IMR-90 (cell line): ENCODE results near the gene NPFF. TPM values are rescaled to one million over a fixed set of nuclear protein-coding genes. Genes with fewer than 3 reads are reported as not detected.

Experiments used
- ATAC-seq: fragments of 200-7000 bp; cut with Tn5 transposase; 2 replicates; pipeline ENCODE4 v1.9.1; 2020; ENCODE audit warnings: low read depth, mild to moderate bottlenecking, moderate library complexity
- BruUV-seq: library from RNA; stranded (reverse); fragments of 400-500 nt; replicated peaks from 2 replicates; lab custom pipeline; 2021; lab: Mats Ljungman, UMichigan
- CTCF ChIA-PET: fragments of 300-600 bp; formaldehyde crosslinking; extraction: SDS; loops from one replicate; lab custom pipeline; 2021; ENCODE audit warnings: antibody characterized with exemption; lab: Yijun Ruan, JAX
- POLR2A ChIA-PET: fragments of 300-600 bp; sonication (Branson Sonifier 250); formaldehyde crosslinking; loops from one replicate; lab custom pipeline; 2022; ENCODE audit warnings: antibody characterized with exemption; ENCODE audit not compliant: unreplicated experiment; lab: Charles Lee
- DNase-seq: peaks from one replicate; pipeline ENCODE4 v3.0.0; 2013
- H2AFZ ChIP-seq: replicated peaks from 2 replicates; pipeline ENCODE3; 2013; ENCODE audit warnings: low read length, mild to moderate bottlenecking; ENCODE audit not compliant: poor library complexity
- H2AK5ac ChIP-seq: 2 replicates; pipeline ENCODE4 v1.6.1; 2013; ENCODE audit warnings: low read depth, low read length, inconsistent platforms
- H2AK9ac ChIP-seq: replicated peaks from 2 replicates; pipeline ENCODE3; 2013; ENCODE audit warnings: mild to moderate bottlenecking, low read depth, low read length, moderate library complexity; ENCODE audit not compliant: poor library complexity
- H2BK120ac ChIP-seq: 2 replicates; pipeline ENCODE4 v1.6.1; 2013; ENCODE audit warnings: low read depth, low read length, inconsistent platforms
- H2BK15ac ChIP-seq: 3 replicates; pipeline ENCODE4 v1.6.1; 2013; ENCODE audit warnings: low read depth, low read length, inconsistent platforms
- H2BK20ac ChIP-seq: 2 replicates; pipeline ENCODE4 v1.6.1; 2013; ENCODE audit warnings: low read depth, mild to moderate bottlenecking, inconsistent platforms, low read length, moderate library complexity
- H2BK5ac ChIP-seq: 2 replicates; pipeline ENCODE4 v1.6.1; 2013; ENCODE audit warnings: mild to moderate bottlenecking, low read depth, low read length, inconsistent platforms; ENCODE audit not compliant: poor library complexity, severe bottlenecking
- H3K14ac ChIP-seq: replicated peaks from 2 replicates; pipeline ENCODE4 v1.6.1; 2013; ENCODE audit warnings: low read depth, low read length, inconsistent platforms
- H3K18ac ChIP-seq: 2 replicates; pipeline ENCODE4 v1.6.1; 2013; ENCODE audit warnings: low read depth, low read length, control low read depth
- H3K23ac ChIP-seq: 2 replicates; pipeline ENCODE4 v1.6.1; 2013; ENCODE audit warnings: low read depth, low read length, inconsistent platforms
- H3K27ac ChIP-seq: 2 replicates; pipeline ENCODE4 v1.5.1; 2013; ENCODE audit warnings: mild to moderate bottlenecking, control low read depth, low read length; ENCODE audit not compliant: insufficient read depth
- H3K27me3 ChIP-seq: 2 replicates; pipeline ENCODE4 v1.6.1; 2013; ENCODE audit warnings: low read length; ENCODE audit not compliant: control insufficient read depth, insufficient read depth
- H3K36me3 ChIP-seq: 2 replicates; pipeline ENCODE4 v1.6.1; 2013; ENCODE audit warnings: low read length, mixed read lengths; ENCODE audit not compliant: control insufficient read depth, insufficient read depth
- H3K4ac ChIP-seq: 2 replicates; pipeline ENCODE4 v1.6.1; 2013; ENCODE audit warnings: low read depth, low read length, inconsistent platforms
- H3K4me1 ChIP-seq: 2 replicates; pipeline ENCODE4 v1.6.1; 2013; ENCODE audit warnings: low read length, mixed read lengths; ENCODE audit not compliant: control insufficient read depth, insufficient read depth
- H3K4me2 ChIP-seq: 2 replicates; pipeline ENCODE4 v1.6.1; 2013; ENCODE audit warnings: low read depth, mild to moderate bottlenecking, control low read depth, low read length, moderate library complexity
- H3K4me3 ChIP-seq: 2 replicates; pipeline ENCODE4 v1.5.1; 2013; ENCODE audit warnings: low read depth, mild to moderate bottlenecking, control low read depth, low read length, moderate library complexity; ENCODE audit not compliant: insufficient read depth
- H3K56ac ChIP-seq: 2 replicates; pipeline ENCODE4 v1.6.1; 2013; ENCODE audit warnings: low read length, inconsistent platforms; ENCODE audit not compliant: insufficient read depth; ENCODE audit errors: extremely low read depth
- H3K79me1 ChIP-seq, 2 experiments: 2 replicates each; pipeline ENCODE4 v1.6.1; 2013; ENCODE audit warnings: low read length in 2 of 2, inconsistent platforms in 1 of 2, low read depth in 1 of 2
- H3K9ac ChIP-seq: 2 replicates; pipeline ENCODE4 v1.6.1; 2013; ENCODE audit warnings: low read depth, low read length, control low read depth
- H3K9me1 ChIP-seq: 2 replicates; pipeline ENCODE4 v1.6.1; 2013; ENCODE audit warnings: low read length, inconsistent platforms; ENCODE audit not compliant: insufficient read depth
- H3K9me3 ChIP-seq: 2 replicates; pipeline ENCODE4 v1.6.1; 2013; ENCODE audit warnings: low read length; ENCODE audit not compliant: control insufficient read depth, insufficient read depth
- H4K20me1 ChIP-seq: 2 replicates; pipeline ENCODE4 v1.6.1; 2013; ENCODE audit warnings: low read length, inconsistent platforms; ENCODE audit not compliant: insufficient read depth
- H4K5ac ChIP-seq: 2 replicates; pipeline ENCODE4 v1.6.1; 2013; ENCODE audit warnings: mild to moderate bottlenecking, low read depth, low read length, control low read depth
- H4K8ac ChIP-seq, 2 experiments: 2 replicates each; pipeline ENCODE4 v1.6.1; 2013; ENCODE audit warnings: low read depth in 2 of 2, low read length in 2 of 2, control low read depth in 1 of 2, inconsistent platforms in 1 of 2
- H4K91ac ChIP-seq: 2 replicates; pipeline ENCODE4 v1.6.1; 2013; ENCODE audit warnings: low read depth, low read length, inconsistent platforms; ENCODE audit not compliant: insufficient read depth
- BHLHE40 ChIP-seq: fragments of 150-350 bp; IDR thresholded peaks from 2 replicates; pipeline ENCODE4 v1.6.1; 2016; ENCODE audit warnings: mild to moderate bottlenecking, low read depth, low read length
- MAFK ChIP-seq: IDR thresholded peaks from 2 replicates; pipeline ENCODE4 v1.6.1; 2012; ENCODE audit warnings: low read depth, low read length, improper control_type of control experiment
- MAZ ChIP-seq: IDR thresholded peaks from 2 replicates; pipeline ENCODE4 v1.6.1; 2012; ENCODE audit warnings: low read depth, mild to moderate bottlenecking, low read length, improper control_type of control experiment, moderate library complexity, borderline replicate concordance
- MXI1 ChIP-seq: IDR thresholded peaks from 2 replicates; pipeline ENCODE4 v1.6.1; 2012; ENCODE audit warnings: low read depth, mild to moderate bottlenecking, low read length, moderate library complexity, borderline replicate concordance
- NFE2L2 ChIP-seq: fragments of 150-350 bp; IDR thresholded peaks from 2 replicates; pipeline ENCODE4 v1.6.1; 2016; ENCODE audit warnings: low read depth, mild to moderate bottlenecking, low read length
- POLR2A ChIP-seq: IDR thresholded peaks from 2 replicates; pipeline ENCODE4 v1.6.1; 2012; ENCODE audit warnings: mild to moderate bottlenecking, low read depth, low read length
- RAD21 ChIP-seq: IDR thresholded peaks from 2 replicates; pipeline ENCODE4 v1.6.1; 2012; ENCODE audit warnings: low read length, improper control_type of control experiment
- RCOR1 ChIP-seq: IDR thresholded peaks from 2 replicates; pipeline ENCODE4 v1.6.1; 2012; ENCODE audit warnings: mild to moderate bottlenecking, low read length, improper control_type of control experiment; ENCODE audit not compliant: insufficient replicate concordance
- SMC3 ChIP-seq: fragments of 150-350 bp; IDR thresholded peaks from 2 replicates; pipeline ENCODE4 v1.6.1; 2016; ENCODE audit warnings: low read depth, mild to moderate bottlenecking, antibody characterized with exemption, low read length, moderate library complexity
- USF2 ChIP-seq: fragments of 150-350 bp; IDR thresholded peaks from 2 replicates; pipeline ENCODE4 v1.6.1; 2017; ENCODE audit warnings: mild to moderate bottlenecking, antibody characterized with exemption, low read length, low read depth
- WGBS, 2 experiments: methylation state at CpG; one replicate each; pipeline versions ENCODE4 v1.1.5 to v1.1.7; 2013; ENCODE audit warnings: missing lambda C conversion rate in 2 of 2; ENCODE audit not compliant: insufficient read length in 1 of 2; ENCODE audit errors: extremely low coverage in 2 of 2; 5-methylcytosine and 5-hydroxymethylcytosine counted together
- dilution Hi-C: fragments of 300-500 bp; cut with HindIII; formaldehyde crosslinking; loops from one replicate; pipeline ENCODE4 v1.14.3; 2018; ENCODE audit warnings: low sequenced_read_pairs; ENCODE audit not compliant: unreplicated experiment
- in situ Hi-C: fragments of 300-500 bp; cut with MboI; formaldehyde crosslinking; loops from 3 replicates; pipeline ENCODE4 v1.14.3; 2019; ENCODE audit warnings: low sequenced_read_pairs, inconsistent platforms, mixed read lengths
- intact Hi-C: fragments of 100-400 bp; cut with micrococcal nuclease; formaldehyde crosslinking; loops from 2 replicates; pipeline ENCODE4 v1.10.0; 2022
- polyA plus RNA-seq, 3 experiments: library from polyadenylated mRNA; depleted of rRNA; stranded (reverse); fragments of >200 nt; gene quantifications; 2 replicates each; pipeline ENCODE4 v1.2.3, GENCODE V29; 2012; ENCODE audit warnings: low replicate concordance in 1 of 3
- total RNA-seq: library from RNA; depleted of rRNA; stranded (reverse); fragments of >200 nt; gene quantifications from 2 replicates; pipeline ENCODE4 v1.2.3, GENCODE V29; 2012
- TF ChIP-seq, protein P1 (sequence below): conservative IDR thresholded peaks from 2 replicates; pipeline ENCODE4 v1.5.1; 2012; ENCODE audit warnings: mild to moderate bottlenecking, low read depth, low read length, improper control_type of control experiment
- TF ChIP-seq, protein P2 (sequence below): fragments of 150-350 bp; IDR thresholded peaks from 2 replicates; pipeline ENCODE4 v1.6.1; 2016; ENCODE audit warnings: low read depth, mild to moderate bottlenecking, low read length, moderate library complexity, borderline replicate concordance

Gene NPFF
- total and polyA plus RNA-seq, 2 of the 4 experiments (the other 2 are of a cell fraction): not detected

- Histone ChIP-seq H3K9me1 (peaks cover 32% of the 10 kb centered on the region), H2AFZ (peak within 1 kb of the TSS; percentile 100), H3K4me2 (peak within 1 kb of the TSS; percentile 93), H2BK120ac (peak within 1 kb of the TSS; percentile 89), H3K23ac (peak within 1 kb of the TSS; percentile 91), H4K8ac (peak within 1 kb of the TSS; percentile 97 to 100), H3K9ac (peak within 1 kb of the TSS; percentile 91), H3K18ac (peak within 1 kb of the TSS; percentile 90), H3K79me1 (peaks cover 28 to 75% of the 10 kb centered on the region in 2 experiments; a peak in 3 of 4 replicates), H4K5ac (peak within 1 kb of the TSS; percentile 98), H4K20me1 (peaks cover 3% of the 10 kb centered on the region), H2BK15ac (peak within 1 kb of the TSS; percentile 67; the same call in 2 of the 3 replicates), H2BK5ac (peak within 1 kb of the TSS; percentile 96), H3K9me3 (no peaks in the 10 kb centered on the region), H3K4me1 (peaks cover 14% of the 10 kb centered on the region), H3K27ac (peak within 1 kb of the TSS; percentile 96), H3K4me3 (peak within 1 kb of the TSS; percentile 76), H3K56ac (peak within 1 kb of the TSS; percentile 91), H2BK20ac (peak within 1 kb of the TSS; percentile 20; the same call in 1 of the 2 replicates), H2AK5ac (peak within 1 kb of the TSS; percentile 93), H3K14ac (peak within 1 kb of the TSS; percentile 98), H4K91ac (peak within 1 kb of the TSS; percentile 98), H3K27me3 (no peaks in the 10 kb centered on the region), H3K4ac (peak within 1 kb of the TSS; percentile 98), H3K36me3 (peaks cover 16% of the 10 kb centered on the region), H2AK9ac (peak within 1 kb of the TSS; percentile 96)
- in situ Hi-C loops: loop anchor here (10.0 kb wide), 1 partner anchor 176 kb away; the partner anchor contains the start of gene AAAS
- 0% methylated on average over 14 of the region's 74 CpGs; no CpG with 5 or more reads in 1 of the 2 experiments for WGBS, 2 experiments
- DNase-seq: peak; percentile 100
- dilution Hi-C loops: no loop called here
- intact Hi-C loops: loop anchor here (2.0 to 5.0 kb wide), 2 partner anchors 49 to 180 kb away; partner anchors contain the start of genes AAAS and PCBP2
- ATAC-seq: peak; percentile 71
- POLR2A ChIA-PET: interaction anchor here (0.6 to 1.0 kb wide), 3 partner anchors 9 to 238 kb away, joined by 4 to 9 read pairs (median 4); no protein-coding TSS in a partner anchor
- BruUV-seq: no TSS peak
- CTCF ChIA-PET: interaction anchor here (0.7 to 1.1 kb wide), 2 partner anchors 11 to 21 kb away, joined by 3 to 6 read pairs; no protein-coding TSS in a partner anchor
- TF ChIP-seq MXI1 (peak; percentile 26; the same call in 1 of the 2 replicates), POLR2A (peak; percentile 76), MAZ (peak; percentile 40; the same call in 1 of the 2 replicates), RAD21 (no peak), SMC3 (no peak), RCOR1 (no peak), NFE2L2 (no peak), USF2 (peak; percentile 19; the same call in 1 of the 2 replicates), BHLHE40 (peak; percentile 51; the same call in 1 of the 2 replicates), MAFK (no peak)
- TF ChIP-seq, protein P1, sequence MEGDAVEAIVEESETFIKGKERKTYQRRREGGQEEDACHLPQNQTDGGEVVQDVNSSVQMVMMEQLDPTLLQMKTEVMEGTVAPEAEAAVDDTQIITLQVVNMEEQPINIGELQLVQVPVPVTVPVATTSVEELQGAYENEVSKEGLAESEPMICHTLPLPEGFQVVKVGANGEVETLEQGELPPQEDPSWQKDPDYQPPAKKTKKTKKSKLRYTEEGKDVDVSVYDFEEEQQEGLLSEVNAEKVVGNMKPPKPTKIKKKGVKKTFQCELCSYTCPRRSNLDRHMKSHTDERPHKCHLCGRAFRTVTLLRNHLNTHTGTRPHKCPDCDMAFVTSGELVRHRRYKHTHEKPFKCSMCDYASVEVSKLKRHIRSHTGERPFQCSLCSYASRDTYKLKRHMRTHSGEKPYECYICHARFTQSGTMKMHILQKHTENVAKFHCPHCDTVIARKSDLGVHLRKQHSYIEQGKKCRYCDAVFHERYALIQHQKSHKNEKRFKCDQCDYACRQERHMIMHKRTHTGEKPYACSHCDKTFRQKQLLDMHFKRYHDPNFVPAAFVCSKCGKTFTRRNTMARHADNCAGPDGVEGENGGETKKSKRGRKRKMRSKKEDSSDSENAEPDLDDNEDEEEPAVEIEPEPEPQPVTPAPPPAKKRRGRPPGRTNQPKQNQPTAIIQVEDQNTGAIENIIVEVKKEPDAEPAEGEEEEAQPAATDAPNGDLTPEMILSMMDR: 0 out of 2 replicates have a peak, but pooled peaks have one; percentile 9
- TF ChIP-seq, protein P2, sequence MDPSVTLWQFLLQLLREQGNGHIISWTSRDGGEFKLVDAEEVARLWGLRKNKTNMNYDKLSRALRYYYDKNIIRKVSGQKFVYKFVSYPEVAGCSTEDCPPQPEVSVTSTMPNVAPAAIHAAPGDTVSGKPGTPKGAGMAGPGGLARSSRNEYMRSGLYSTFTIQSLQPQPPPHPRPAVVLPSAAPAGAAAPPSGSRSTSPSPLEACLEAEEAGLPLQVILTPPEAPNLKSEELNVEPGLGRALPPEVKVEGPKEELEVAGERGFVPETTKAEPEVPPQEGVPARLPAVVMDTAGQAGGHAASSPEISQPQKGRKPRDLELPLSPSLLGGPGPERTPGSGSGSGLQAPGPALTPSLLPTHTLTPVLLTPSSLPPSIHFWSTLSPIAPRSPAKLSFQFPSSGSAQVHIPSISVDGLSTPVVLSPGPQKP: no peak
These were observed 6.3 kb downstream of the NPFF start, which contains the start of gene TARBP2 for GRCh38 chr12:53500776-53501614. Gene TARBP2, plus strand, starts transcription at chr12:53501283. Its CDS starts 126 bp downstream, at chr12:53501409.
